Measurements from ENCODE around the gene SUPV3L1. TPM values are rescaled to one million over a fixed set of nuclear protein-coding genes. Genes with fewer than 3 reads are reported as not detected.

The SUPV3L1 gene
- polyA plus RNA-seq, 3 donors: 13.6 to 37.1 (median 29.4) TPM

- no peak overlapping the region for H3K27ac ChIP-seq (ENCODE audit: low read depth, low read length)
- WGBS, 3 donors: 53 to 90% (median 85%) methylated on average over 4 of the region's 4 CpGs
Observed at GRCh38 chr10:69182005-69182404, 2.0 kb downstream of the SUPV3L1 start.

DNA sequence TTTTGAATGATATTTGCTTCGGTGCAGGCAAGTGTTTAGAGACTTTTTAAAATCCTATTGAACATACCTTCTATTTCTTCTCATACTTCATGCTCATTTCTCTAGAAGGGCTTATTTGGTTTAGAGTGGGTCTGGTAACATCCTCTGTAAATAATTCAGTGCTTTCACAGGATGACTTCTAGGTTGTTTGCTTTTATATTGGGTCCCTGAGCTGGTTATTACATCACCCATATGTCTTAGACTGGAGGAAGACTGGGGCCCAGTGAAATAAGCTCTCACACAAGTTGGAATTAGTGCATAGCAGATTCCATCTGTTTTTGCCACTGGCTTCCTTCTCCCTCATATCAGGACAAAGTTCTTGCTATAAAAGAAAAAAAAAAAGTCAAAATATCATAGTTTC is 6.5 kb downstream of the SUPV3L1 start:
- H3K27ac ChIP-seq (ENCODE audit: low read depth, low read length): no peak overlapping the region
- WGBS, 3 donors: 91 to 92% (median 92%) methylated on average over 1 of the region's 1 CpG

DNA sequence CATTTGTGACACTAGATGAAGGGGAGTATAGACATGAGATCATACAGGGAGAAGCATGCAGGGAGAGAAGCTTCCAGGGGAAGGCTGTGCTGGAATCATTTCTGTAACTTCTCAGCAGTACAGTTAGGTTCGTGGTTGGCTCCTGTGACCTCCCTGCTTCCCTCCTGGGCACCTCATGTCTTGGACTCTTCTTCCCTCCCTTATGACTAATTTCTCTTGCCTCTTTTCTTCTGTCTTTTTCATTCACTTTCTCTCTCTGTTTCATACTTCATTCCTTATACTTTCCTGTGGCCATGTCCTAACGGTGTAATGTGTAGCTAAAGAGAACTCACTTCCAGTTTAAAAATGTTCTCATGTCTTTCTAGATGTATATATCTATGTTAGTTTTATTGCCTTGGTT is 21.0 kb downstream of the SUPV3L1 start:
- WGBS, 3 donors: 70 to 87% (median 71%) methylated on average over 2 of the region's 2 CpGs
- no peak overlapping the region for H3K27ac ChIP-seq (ENCODE audit: low read depth, low read length)

DNA sequence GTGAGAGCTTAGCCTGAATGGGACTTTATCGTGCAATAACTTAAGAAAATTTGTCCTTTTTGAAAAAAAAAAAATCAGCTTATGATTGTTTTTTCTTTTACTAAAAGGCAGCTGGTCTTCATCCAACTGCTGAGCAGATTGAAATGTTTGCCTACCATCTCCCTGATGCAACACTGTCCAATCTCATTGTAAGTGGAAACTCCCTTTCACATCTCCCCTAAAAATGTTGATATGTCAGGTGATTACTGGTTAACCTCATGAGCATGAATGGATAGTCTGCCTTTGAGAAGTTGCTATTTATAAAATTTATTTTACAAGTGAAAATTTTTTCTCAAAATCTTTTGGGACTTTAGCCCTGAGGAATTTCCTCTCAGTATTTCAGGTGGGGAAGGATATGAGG is 22.3 kb downstream of the SUPV3L1 start:
- WGBS, 3 donors: 84 to 92% (median 84%) methylated on average over 1 of the region's 1 CpG
- no peak overlapping the region for H3K27ac ChIP-seq (ENCODE audit: low read depth, low read length)

DNA sequence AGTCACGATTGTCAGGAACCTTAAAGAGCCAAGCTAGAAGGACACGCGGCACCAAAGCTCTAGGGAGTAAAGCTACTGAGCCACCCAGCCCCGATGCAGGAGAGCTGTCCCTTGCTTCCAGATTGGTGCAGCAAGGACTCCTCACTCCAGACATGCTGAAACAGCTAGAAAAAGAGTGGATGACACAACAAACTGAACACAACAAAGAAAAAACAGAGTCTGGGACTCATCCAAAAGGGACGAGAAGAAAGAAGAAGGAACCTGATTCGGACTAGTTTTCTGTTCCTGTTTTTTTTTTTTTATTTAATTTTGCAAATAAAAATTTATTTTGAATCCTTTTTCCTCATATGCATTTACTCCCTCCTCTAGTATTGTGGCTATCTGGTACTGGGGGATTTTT is 28.7 kb downstream of the SUPV3L1 start:
- WGBS, 3 donors: 77 to 89% (median 81%) methylated on average over 6 of the region's 6 CpGs
- no peak overlapping the region for H3K27ac ChIP-seq (ENCODE audit: low read depth, low read length)

DNA sequence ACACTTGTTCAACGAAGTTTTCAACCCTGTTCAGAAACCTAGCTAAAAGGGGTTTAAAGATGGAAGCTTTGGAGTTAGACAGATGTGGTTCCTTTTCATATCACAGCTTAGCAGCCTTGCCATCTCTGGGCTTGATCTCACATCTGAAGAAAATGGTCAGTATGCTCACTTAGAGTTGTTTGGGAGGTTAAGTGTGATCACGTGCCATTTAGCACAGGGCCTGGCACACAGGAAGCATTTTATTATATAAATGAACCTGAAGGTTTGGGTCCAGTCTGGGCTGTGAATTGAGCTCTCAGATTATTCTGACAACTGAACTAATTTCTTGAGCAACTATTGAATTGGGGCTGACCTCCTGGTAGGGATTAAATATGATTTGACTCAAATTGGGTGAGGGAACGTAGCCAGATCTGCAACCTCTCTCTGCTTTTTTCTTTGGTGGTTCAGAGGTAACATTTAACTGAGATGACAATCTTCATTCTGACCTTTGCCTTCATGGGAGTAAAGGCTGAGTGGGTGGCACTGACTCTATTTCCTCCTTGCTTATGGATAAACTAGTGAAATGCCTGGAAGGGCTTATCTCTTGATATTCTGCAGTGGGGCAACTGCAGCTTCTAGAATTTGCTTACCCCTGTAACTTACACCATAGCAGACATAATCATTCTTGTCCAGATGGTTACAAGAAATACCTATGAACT is 29.9 kb downstream of the SUPV3L1 start:
- 66 to 85% (median 80%) methylated on average over 3 of the region's 3 CpGs for WGBS, 3 donors
- H3K27ac ChIP-seq (ENCODE audit: low read depth, low read length): no peak overlapping the region

- no peak overlapping the region for H3K27ac ChIP-seq (ENCODE audit: low read depth, low read length)
- 23 to 59% (median 53%) methylated on average over 2 of the region's 2 CpGs for WGBS, 3 donors
Observed at GRCh38 chr10:69211104-69211503, 31.1 kb downstream of the SUPV3L1 start.

DNA sequence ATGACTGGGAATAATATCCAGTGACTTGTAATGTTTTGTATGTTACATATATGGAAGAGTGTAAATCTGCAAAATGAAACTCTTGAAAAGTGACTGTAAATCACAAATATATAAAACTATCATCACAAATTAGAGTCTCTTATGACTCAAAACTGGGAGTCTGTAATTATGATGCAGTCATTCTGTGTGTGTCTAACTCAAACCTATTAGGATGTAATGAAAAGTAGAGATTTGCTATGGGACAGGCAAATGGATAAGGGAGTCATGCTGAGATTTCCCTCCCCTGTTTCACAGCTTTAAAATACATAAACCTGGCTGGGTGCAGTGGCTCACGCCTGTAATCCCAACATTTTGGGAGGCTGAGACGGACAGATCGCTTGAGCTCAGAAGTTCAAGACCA is 31.5 kb downstream of the SUPV3L1 start:
- 79 to 91% (median 89%) methylated on average over 3 of the region's 3 CpGs for WGBS, 3 donors
- H3K27ac ChIP-seq (ENCODE audit: low read depth, low read length): no peak overlapping the region

- no peak overlapping the region for H3K27ac ChIP-seq (ENCODE audit: low read depth, low read length)
- WGBS, 3 donors: 49 to 60% (median 57%) methylated on average over 5 of the region's 5 CpGs
Observed at GRCh38 chr10:69213591-69214311, 33.7 kb downstream of the SUPV3L1 start.

- 74 to 83% (median 83%) methylated on average over 6 of the region's 6 CpGs for WGBS, 3 donors
- H3K27ac ChIP-seq (ENCODE audit: low read depth, low read length): no peak overlapping the region
Observed at GRCh38 chr10:69214666-69215131, 34.7 kb downstream of the SUPV3L1 start.

DNA sequence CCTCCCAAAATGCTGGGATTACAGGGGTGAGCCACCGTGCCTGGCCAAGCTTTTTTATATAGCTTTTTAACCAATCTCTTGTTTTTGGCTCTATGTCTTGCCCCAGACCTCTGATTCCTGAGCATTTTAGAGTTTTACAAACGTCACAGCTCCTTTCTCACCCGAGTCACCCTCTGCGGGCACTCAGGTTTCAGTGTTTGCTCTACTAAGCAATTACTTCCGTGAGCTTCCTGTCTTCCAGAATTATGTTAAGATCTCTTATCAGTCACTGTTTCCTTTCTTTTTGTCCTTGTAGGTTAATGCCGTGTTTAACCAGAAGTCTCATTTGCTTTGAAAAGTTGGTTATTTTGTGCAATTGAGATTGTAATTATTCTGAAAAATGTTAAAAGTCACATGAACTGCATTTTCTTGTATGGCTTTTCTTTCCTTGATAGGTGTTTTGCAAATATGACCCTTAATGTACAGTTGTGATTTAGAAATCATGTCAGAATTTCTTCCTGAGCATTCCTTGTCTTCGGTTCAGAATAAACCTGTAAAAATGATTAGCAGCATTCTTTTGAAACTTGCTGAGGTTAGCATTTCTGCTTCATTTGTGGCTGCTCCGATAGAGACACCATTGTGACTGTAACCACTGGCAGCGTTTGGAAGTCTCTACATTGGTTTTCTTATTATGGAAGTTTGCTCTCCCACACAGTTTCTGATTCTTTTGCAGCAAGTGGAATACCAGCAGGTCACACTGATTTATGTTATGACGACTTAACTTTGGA is 35.6 kb downstream of the SUPV3L1 start:
- WGBS, 3 donors: 27 to 32% (median 28%) methylated on average over 10 of the region's 10 CpGs
- H3K27ac ChIP-seq (ENCODE audit: low read depth, low read length): no peak overlapping the region

- 86 to 88% (median 86%) methylated on average over 11 of the region's 11 CpGs for WGBS, 3 donors
- no peak overlapping the region for H3K27ac ChIP-seq (ENCODE audit: low read depth, low read length)
Observed at GRCh38 chr10:69216577-69217118, 36.6 kb downstream of the SUPV3L1 start.

GRCh38 chr10:69217119-69217754 is 37.2 kb downstream of the SUPV3L1 start:
- 63 to 80% (median 79%) methylated on average over 4 of the region's 4 CpGs for WGBS, 3 donors
- no peak overlapping the region for H3K27ac ChIP-seq (ENCODE audit: low read depth, low read length)

GRCh38 chr10:69218831-69219230 is 38.8 kb downstream of the SUPV3L1 start:
- no peak overlapping the region for H3K27ac ChIP-seq (ENCODE audit: low read depth, low read length)
- 90 to 93% (median 93%) methylated on average over 6 of the region's 6 CpGs for WGBS, 3 donors

DNA sequence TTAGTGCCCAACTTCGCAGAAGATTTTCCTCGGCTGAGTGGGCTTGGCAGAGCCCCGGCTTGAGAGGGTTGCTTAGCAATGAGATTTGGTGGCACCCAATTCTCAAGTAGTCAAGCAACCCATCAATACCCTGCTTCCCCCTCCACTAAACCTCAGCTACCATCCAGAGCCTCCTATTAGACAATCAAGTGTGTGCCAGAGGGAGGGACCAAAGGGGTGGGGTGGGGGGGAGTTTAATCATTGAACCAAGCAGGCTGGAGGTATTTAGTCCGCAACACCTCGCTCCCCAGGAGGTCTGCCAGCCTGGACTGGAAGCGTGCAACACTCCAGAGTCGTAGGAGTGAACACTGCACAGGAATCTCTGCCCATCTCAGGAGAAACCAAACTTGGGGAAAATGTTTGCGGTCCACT is 40.0 kb downstream of the SUPV3L1 start, which contains the start of gene HKDC1:
Gene HKDC1, plus strand, starts transcription at position 292 of the 411 bp plus-strand sequence. Its CDS starts 104 bp downstream, at position 396.
- 30 to 85% (median 83%) methylated on average over 8 of the region's 8 CpGs for WGBS, 3 donors
- H3K27ac ChIP-seq (ENCODE audit: low read depth, low read length): no peak within 1 kb of the TSS

DNA sequence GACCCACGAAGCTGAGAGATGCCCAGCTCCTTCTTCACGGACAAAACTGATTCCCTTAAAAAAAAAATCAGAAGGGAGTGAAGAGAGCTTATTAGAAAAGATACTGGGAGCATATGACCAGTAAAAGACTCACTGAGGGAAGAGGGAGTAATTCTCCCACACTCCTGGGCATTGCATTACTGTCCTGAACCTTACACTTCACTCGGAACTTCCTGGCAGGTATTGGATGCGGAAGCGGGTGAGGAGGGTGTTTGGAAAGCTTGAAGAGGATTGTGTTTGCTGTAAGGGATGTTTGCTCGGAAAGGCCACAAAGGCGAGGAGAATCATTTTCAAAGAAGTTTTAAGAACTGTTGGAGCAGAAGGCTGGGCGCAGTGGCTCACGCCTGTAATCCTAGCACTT is 40.5 kb downstream of the SUPV3L1 start:
- 48 to 88% (median 86%) methylated on average over 9 of the region's 9 CpGs for WGBS, 3 donors
- no peak overlapping the region for H3K27ac ChIP-seq (ENCODE audit: low read depth, low read length)

GRCh38 chr10:69222157-69223027 is 42.4 kb downstream of the SUPV3L1 start:
- WGBS, 3 donors: 32 to 48% (median 41%) methylated on average over 11 of the region's 11 CpGs
- H3K27ac ChIP-seq (ENCODE audit: low read depth, low read length): no peak overlapping the region

DNA sequence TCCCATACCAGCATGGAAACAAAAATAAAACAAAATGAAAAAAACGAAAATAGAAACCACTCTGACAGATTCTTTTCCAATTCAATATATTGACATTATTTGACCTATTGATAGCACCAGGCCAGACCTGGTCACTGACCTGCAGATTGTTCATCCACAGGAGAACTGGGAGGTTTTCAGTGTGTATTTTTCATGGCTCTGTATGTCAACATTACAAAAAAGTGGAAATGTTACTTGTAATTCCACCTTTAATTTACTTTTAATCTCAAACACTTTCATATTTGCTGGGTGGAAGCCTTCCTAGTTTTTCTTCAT is 43.0 kb downstream of the SUPV3L1 start:
- H3K27ac ChIP-seq (ENCODE audit: low read depth, low read length): no peak overlapping the region

More for the DNA sequence above, 43.0 kb downstream of the SUPV3L1 start:
- WGBS, 3 donors: 18 to 23% (median 21%) methylated on average over 1 of the region's 1 CpG

Data from adipose tissue (tissue), 3 donors.